NB4 (cell line): ENCODE measurements around the gene SPAAR.

Experiments used
- CTCF ChIP-seq: IDR thresholded peaks from one replicate; pipeline ENCODE4 v1.5.1; 2012; ENCODE audit warnings: low read depth, low read length
- MAX ChIP-seq: IDR thresholded peaks from 2 replicates; pipeline ENCODE4 v1.6.1; 2011; ENCODE audit warnings: low read depth, low read length
- POLR2A ChIP-seq: IDR thresholded peaks from 2 replicates; pipeline ENCODE4 v1.6.1; 2011; ENCODE audit warnings: mild to moderate bottlenecking; ENCODE audit not compliant: insufficient read length; ENCODE audit errors: extremely low read depth

GRCh38 chr9:35862328-35862727 is 47.0 kb upstream of the SPAAR start:
- TF ChIP-seq CTCF (no peak), POLR2A (no peak), MAX (no peak)
